ENCODE data around the gene GABRB2.

The GABRB2 gene

GRCh38 chr5:161314033-161314432 is 232.5 kb downstream of the GABRB2 start:
- TF ChIP-seq CSRNP3 (CRISPR knock-in tag; IDR thresholded peaks at IDR 0.05), result no peak
- no peak for TF ChIP-seq OSR1 (CRISPR knock-in tag; IDR thresholded peaks at IDR 0.05)
- TF ChIP-seq SNAI2 (CRISPR knock-in tag; IDR thresholded peaks at IDR 0.05), result no peak
- TF ChIP-seq ARNTL (CRISPR knock-in tag; IDR thresholded peaks at IDR 0.05; ENCODE audit: borderline replicate concordance, low read depth), result no peak
- no peak for TF ChIP-seq ZNF8 (CRISPR knock-in tag; IDR thresholded peaks at IDR 0.05)
- TF ChIP-seq ZC3H10 (CRISPR knock-in tag; IDR thresholded peaks at IDR 0.05), result no peak
- TF ChIP-seq PPARA (CRISPR knock-in tag; IDR thresholded peaks at IDR 0.05; ENCODE audit: borderline replicate concordance), result no peak
- no peak for TF ChIP-seq TSHZ2 (CRISPR knock-in tag; IDR thresholded peaks at IDR 0.05)
- no peak for TF ChIP-seq BACH2 (CRISPR knock-in tag; IDR thresholded peaks at IDR 0.05; ENCODE audit: borderline replicate concordance)
- no peak for TF ChIP-seq POU6F1 (CRISPR knock-in tag; IDR thresholded peaks at IDR 0.05; ENCODE audit: borderline replicate concordance, low read depth)
- TF ChIP-seq CSDC2 (CRISPR knock-in tag; IDR thresholded peaks at IDR 0.05), result no peak
- TF ChIP-seq ZFP3 (CRISPR knock-in tag; IDR thresholded peaks at IDR 0.05), result no peak
- no peak for TF ChIP-seq TCF4 (CRISPR knock-in tag; IDR thresholded peaks at IDR 0.05; ENCODE audit: borderline replicate concordance)
- no peak for TF ChIP-seq ISL1 (CRISPR knock-in tag; IDR thresholded peaks at IDR 0.05)
- no peak for TF ChIP-seq ZNF70 (CRISPR knock-in tag; IDR thresholded peaks at IDR 0.05)
- no peak for TF ChIP-seq PATZ1 (CRISPR knock-in tag; IDR thresholded peaks at IDR 0.05; ENCODE audit: borderline replicate concordance)
- no peak for TF ChIP-seq ZFP30 (CRISPR knock-in tag; IDR thresholded peaks at IDR 0.05)
- ATAC-seq, result no peak

- ATAC-seq, result no peak
- TF ChIP-seq TCF4 (CRISPR knock-in tag; IDR thresholded peaks at IDR 0.05; ENCODE audit: borderline replicate concordance) (no peak), CREB5 (CRISPR knock-in tag; IDR thresholded peaks at IDR 0.05; ENCODE audit: low read depth) (no peak), ZC3H10 (CRISPR knock-in tag; IDR thresholded peaks at IDR 0.05) (no peak), ZNF70 (CRISPR knock-in tag; IDR thresholded peaks at IDR 0.05) (no peak), OSR1 (CRISPR knock-in tag; IDR thresholded peaks at IDR 0.05) (no peak), CSRNP3 (CRISPR knock-in tag; IDR thresholded peaks at IDR 0.05) (no peak), GLIS3 (CRISPR knock-in tag; IDR thresholded peaks at IDR 0.05) (no peak), POU6F1 (CRISPR knock-in tag; IDR thresholded peaks at IDR 0.05; ENCODE audit: borderline replicate concordance, low read depth) (no peak), PPARA (CRISPR knock-in tag; IDR thresholded peaks at IDR 0.05; ENCODE audit: borderline replicate concordance) (no peak), PATZ1 (CRISPR knock-in tag; IDR thresholded peaks at IDR 0.05; ENCODE audit: borderline replicate concordance) (no peak), ZFP3 (CRISPR knock-in tag; IDR thresholded peaks at IDR 0.05) (no peak), BACH2 (CRISPR knock-in tag; IDR thresholded peaks at IDR 0.05; ENCODE audit: borderline replicate concordance) (no peak), CSDC2 (CRISPR knock-in tag; IDR thresholded peaks at IDR 0.05) (no peak), SNAI2 (CRISPR knock-in tag; IDR thresholded peaks at IDR 0.05) (no peak), ZNF8 (CRISPR knock-in tag; IDR thresholded peaks at IDR 0.05) (no peak)
Observed at GRCh38 chr5:161312882-161313281, 233.6 kb downstream of the GABRB2 start.
